IMR-90 (cell line): ENCODE results near the gene OR10H1. TPM values are rescaled to one million over a fixed set of nuclear protein-coding genes. Genes with fewer than 3 reads are reported as not detected.

ENCODE experiments used
- ATAC-seq: fragments of 200-7000 bp; cut with Tn5 transposase; 2 replicates; pipeline ENCODE4 v1.9.1; 2020; ENCODE audit warnings: low read depth, mild to moderate bottlenecking, moderate library complexity
- BruUV-seq: library from RNA; stranded (reverse); fragments of 400-500 nt; replicated peaks from 2 replicates; lab custom pipeline; 2021; lab: Mats Ljungman, UMichigan
- CTCF ChIA-PET: fragments of 300-600 bp; formaldehyde crosslinking; extraction: SDS; loops from one replicate; lab custom pipeline; 2021; ENCODE audit warnings: antibody characterized with exemption; lab: Yijun Ruan, JAX
- POLR2A ChIA-PET: fragments of 300-600 bp; sonication (Branson Sonifier 250); formaldehyde crosslinking; loops from one replicate; lab custom pipeline; 2022; ENCODE audit warnings: antibody characterized with exemption; ENCODE audit not compliant: unreplicated experiment; lab: Charles Lee
- DNase-seq: peaks from one replicate; pipeline ENCODE4 v3.0.0; 2013
- H2AFZ ChIP-seq: replicated peaks from 2 replicates; pipeline ENCODE3; 2013; ENCODE audit warnings: low read length, mild to moderate bottlenecking; ENCODE audit not compliant: poor library complexity
- H2AK5ac ChIP-seq: 2 replicates; pipeline ENCODE4 v1.6.1; 2013; ENCODE audit warnings: low read depth, low read length, inconsistent platforms
- H2AK9ac ChIP-seq: replicated peaks from 2 replicates; pipeline ENCODE3; 2013; ENCODE audit warnings: mild to moderate bottlenecking, low read depth, low read length, moderate library complexity; ENCODE audit not compliant: poor library complexity
- H2BK120ac ChIP-seq: 2 replicates; pipeline ENCODE4 v1.6.1; 2013; ENCODE audit warnings: low read depth, low read length, inconsistent platforms
- H2BK15ac ChIP-seq: 3 replicates; pipeline ENCODE4 v1.6.1; 2013; ENCODE audit warnings: low read depth, low read length, inconsistent platforms
- H2BK20ac ChIP-seq: 2 replicates; pipeline ENCODE4 v1.6.1; 2013; ENCODE audit warnings: low read depth, mild to moderate bottlenecking, inconsistent platforms, low read length, moderate library complexity
- H2BK5ac ChIP-seq: 2 replicates; pipeline ENCODE4 v1.6.1; 2013; ENCODE audit warnings: mild to moderate bottlenecking, low read depth, low read length, inconsistent platforms; ENCODE audit not compliant: poor library complexity, severe bottlenecking
- H3K14ac ChIP-seq: replicated peaks from 2 replicates; pipeline ENCODE4 v1.6.1; 2013; ENCODE audit warnings: low read depth, low read length, inconsistent platforms
- H3K18ac ChIP-seq: 2 replicates; pipeline ENCODE4 v1.6.1; 2013; ENCODE audit warnings: low read depth, low read length, control low read depth
- H3K23ac ChIP-seq: 2 replicates; pipeline ENCODE4 v1.6.1; 2013; ENCODE audit warnings: low read depth, low read length, inconsistent platforms
- H3K27ac ChIP-seq: 2 replicates; pipeline ENCODE4 v1.5.1; 2013; ENCODE audit warnings: mild to moderate bottlenecking, control low read depth, low read length; ENCODE audit not compliant: insufficient read depth
- H3K27me3 ChIP-seq: 2 replicates; pipeline ENCODE4 v1.6.1; 2013; ENCODE audit warnings: low read length; ENCODE audit not compliant: control insufficient read depth, insufficient read depth
- H3K36me3 ChIP-seq: 2 replicates; pipeline ENCODE4 v1.6.1; 2013; ENCODE audit warnings: low read length, mixed read lengths; ENCODE audit not compliant: control insufficient read depth, insufficient read depth
- H3K4ac ChIP-seq: 2 replicates; pipeline ENCODE4 v1.6.1; 2013; ENCODE audit warnings: low read depth, low read length, inconsistent platforms
- H3K4me1 ChIP-seq: 2 replicates; pipeline ENCODE4 v1.6.1; 2013; ENCODE audit warnings: low read length, mixed read lengths; ENCODE audit not compliant: control insufficient read depth, insufficient read depth
- H3K4me2 ChIP-seq: 2 replicates; pipeline ENCODE4 v1.6.1; 2013; ENCODE audit warnings: low read depth, mild to moderate bottlenecking, control low read depth, low read length, moderate library complexity
- H3K4me3 ChIP-seq: 2 replicates; pipeline ENCODE4 v1.5.1; 2013; ENCODE audit warnings: low read depth, mild to moderate bottlenecking, control low read depth, low read length, moderate library complexity; ENCODE audit not compliant: insufficient read depth
- H3K56ac ChIP-seq: 2 replicates; pipeline ENCODE4 v1.6.1; 2013; ENCODE audit warnings: low read length, inconsistent platforms; ENCODE audit not compliant: insufficient read depth; ENCODE audit errors: extremely low read depth
- H3K79me1 ChIP-seq, 2 experiments: 2 replicates each; pipeline ENCODE4 v1.6.1; 2013; ENCODE audit warnings: low read length in 2 of 2, inconsistent platforms in 1 of 2, low read depth in 1 of 2
- H3K9ac ChIP-seq: 2 replicates; pipeline ENCODE4 v1.6.1; 2013; ENCODE audit warnings: low read depth, low read length, control low read depth
- H3K9me1 ChIP-seq: 2 replicates; pipeline ENCODE4 v1.6.1; 2013; ENCODE audit warnings: low read length, inconsistent platforms; ENCODE audit not compliant: insufficient read depth
- H3K9me3 ChIP-seq: 2 replicates; pipeline ENCODE4 v1.6.1; 2013; ENCODE audit warnings: low read length; ENCODE audit not compliant: control insufficient read depth, insufficient read depth
- H4K20me1 ChIP-seq: 2 replicates; pipeline ENCODE4 v1.6.1; 2013; ENCODE audit warnings: low read length, inconsistent platforms; ENCODE audit not compliant: insufficient read depth
- H4K5ac ChIP-seq: 2 replicates; pipeline ENCODE4 v1.6.1; 2013; ENCODE audit warnings: mild to moderate bottlenecking, low read depth, low read length, control low read depth
- H4K8ac ChIP-seq, 2 experiments: 2 replicates each; pipeline ENCODE4 v1.6.1; 2013; ENCODE audit warnings: low read depth in 2 of 2, low read length in 2 of 2, control low read depth in 1 of 2, inconsistent platforms in 1 of 2
- H4K91ac ChIP-seq: 2 replicates; pipeline ENCODE4 v1.6.1; 2013; ENCODE audit warnings: low read depth, low read length, inconsistent platforms; ENCODE audit not compliant: insufficient read depth
- CHD1 ChIP-seq: IDR thresholded peaks from 2 replicates; pipeline ENCODE4 v1.6.1; 2012; ENCODE audit warnings: low read depth, low read length, improper control_type of control experiment
- CTCF ChIP-seq: conservative IDR thresholded peaks from 2 replicates; pipeline ENCODE4 v1.5.1; 2012; ENCODE audit warnings: mild to moderate bottlenecking, low read depth, low read length, improper control_type of control experiment
- ELK1 ChIP-seq: fragments of 150-350 bp; IDR thresholded peaks from 2 replicates; pipeline ENCODE4 v1.6.1; 2016; ENCODE audit warnings: low read depth, mild to moderate bottlenecking, low read length, moderate library complexity, borderline replicate concordance
- FOS ChIP-seq: fragments of 150-350 bp; IDR thresholded peaks from 2 replicates; pipeline ENCODE4 v1.6.1; 2016; ENCODE audit warnings: low read depth, low read length
- MAFK ChIP-seq: IDR thresholded peaks from 2 replicates; pipeline ENCODE4 v1.6.1; 2012; ENCODE audit warnings: low read depth, low read length, improper control_type of control experiment
- MXI1 ChIP-seq: IDR thresholded peaks from 2 replicates; pipeline ENCODE4 v1.6.1; 2012; ENCODE audit warnings: low read depth, mild to moderate bottlenecking, low read length, moderate library complexity, borderline replicate concordance
- NFE2L2 ChIP-seq: fragments of 150-350 bp; IDR thresholded peaks from 2 replicates; pipeline ENCODE4 v1.6.1; 2016; ENCODE audit warnings: low read depth, mild to moderate bottlenecking, low read length
- POLR2A ChIP-seq: IDR thresholded peaks from 2 replicates; pipeline ENCODE4 v1.6.1; 2012; ENCODE audit warnings: mild to moderate bottlenecking, low read depth, low read length
- RAD21 ChIP-seq: IDR thresholded peaks from 2 replicates; pipeline ENCODE4 v1.6.1; 2012; ENCODE audit warnings: low read length, improper control_type of control experiment
- RCOR1 ChIP-seq: IDR thresholded peaks from 2 replicates; pipeline ENCODE4 v1.6.1; 2012; ENCODE audit warnings: mild to moderate bottlenecking, low read length, improper control_type of control experiment; ENCODE audit not compliant: insufficient replicate concordance
- RFX5 ChIP-seq: IDR thresholded peaks from 2 replicates; pipeline ENCODE4 v1.8.0; 2012; ENCODE audit warnings: low read depth, mild to moderate bottlenecking, low read length, moderate library complexity
- SMC3 ChIP-seq: fragments of 150-350 bp; IDR thresholded peaks from 2 replicates; pipeline ENCODE4 v1.6.1; 2016; ENCODE audit warnings: low read depth, mild to moderate bottlenecking, antibody characterized with exemption, low read length, moderate library complexity
- USF2 ChIP-seq: fragments of 150-350 bp; IDR thresholded peaks from 2 replicates; pipeline ENCODE4 v1.6.1; 2017; ENCODE audit warnings: mild to moderate bottlenecking, antibody characterized with exemption, low read length, low read depth
- WGBS, 2 experiments: methylation state at CpG; one replicate each; pipeline versions ENCODE4 v1.1.5 to v1.1.7; 2013; ENCODE audit warnings: missing lambda C conversion rate in 2 of 2; ENCODE audit not compliant: insufficient read length in 1 of 2; ENCODE audit errors: extremely low coverage in 2 of 2; 5-methylcytosine and 5-hydroxymethylcytosine counted together
- dilution Hi-C: fragments of 300-500 bp; cut with HindIII; formaldehyde crosslinking; loops from one replicate; pipeline ENCODE4 v1.14.3; 2018; ENCODE audit warnings: low sequenced_read_pairs; ENCODE audit not compliant: unreplicated experiment
- in situ Hi-C: fragments of 300-500 bp; cut with MboI; formaldehyde crosslinking; loops from 3 replicates; pipeline ENCODE4 v1.14.3; 2019; ENCODE audit warnings: low sequenced_read_pairs, inconsistent platforms, mixed read lengths
- intact Hi-C: fragments of 100-400 bp; cut with micrococcal nuclease; formaldehyde crosslinking; loops from 2 replicates; pipeline ENCODE4 v1.10.0; 2022
- polyA plus RNA-seq, 3 experiments: library from polyadenylated mRNA; depleted of rRNA; stranded (reverse); fragments of >200 nt; gene quantifications; 2 replicates each; pipeline ENCODE4 v1.2.3, GENCODE V29; 2012; ENCODE audit warnings: low replicate concordance in 1 of 3
- total RNA-seq: library from RNA; depleted of rRNA; stranded (reverse); fragments of >200 nt; gene quantifications from 2 replicates; pipeline ENCODE4 v1.2.3, GENCODE V29; 2012

The OR10H1 gene
- total and polyA plus RNA-seq, 2 of the 4 experiments (the other 2 are of a cell fraction) = not detected

GRCh38 chr19:15836330-15837220 lies 21.1 kb upstream of the OR10H1 start:
- 4% methylated on average over 16 of the region's 65 CpGs; no CpG with 5 or more reads in 1 of the 2 experiments for WGBS, 2 experiments
- Histone ChIP-seq H3K4me3 (peak overlapping the region; percentile 82), H3K27me3 (no peaks in the 10 kb centered on the region), H3K56ac (peak overlapping the region; percentile 69), H3K4ac (peak overlapping the region; percentile 41), H3K4me2 (peak overlapping the region; percentile 77), H3K79me1 (no peaks in the 10 kb centered on the region), H2AFZ (peak overlapping the region; percentile 94), H3K23ac (peak overlapping the region; percentile 51; the same call in 1 of the 2 replicates), H3K36me3 (no peaks in the 10 kb centered on the region), H2AK9ac (peak overlapping the region; percentile 94), H2BK5ac (peak overlapping the region; percentile 76), H3K9me3 (no peaks in the 10 kb centered on the region), H3K9me1 (no peaks in the 10 kb centered on the region), H2BK120ac (no peak overlapping the region), H3K27ac (peak overlapping the region; percentile 72), H3K4me1 (no peaks in the 10 kb centered on the region), H4K20me1 (no peaks in the 10 kb centered on the region), H4K5ac (peak overlapping the region; percentile 69), H3K18ac (peak overlapping the region; percentile 31), H3K9ac (peak overlapping the region; percentile 74), H3K14ac (peak overlapping the region; percentile 52; the same call in 1 of the 2 replicates), H2AK5ac (no peak overlapping the region), H2BK20ac (no peak overlapping the region), H4K8ac (peak overlapping the region; percentile 94 to 95), H4K91ac (peak overlapping the region; percentile 4; the same call in 1 of the 2 replicates), H2BK15ac (no peak overlapping the region)
- ATAC-seq = peak; percentile 100
- dilution Hi-C loops (no loop called here), intact Hi-C loops (no loop called here), in situ Hi-C loops (loop anchor here (25.0 kb wide), 1 partner anchor 351 kb away; the partner anchor contains the start of genes AP1M1 and FAM32A)
- peak; percentile 88 for DNase-seq
- ChIA-PET POLR2A (interaction anchor here (0.5 kb wide), 1 partner anchor 344 kb away, joined by 4 read pairs; no protein-coding TSS in a partner anchor), CTCF (no interaction called here)
- BruUV-seq = no TSS peak
- TF ChIP-seq MXI1 (0 out of 2 replicates have a peak, but pooled peaks have one; percentile 17), SMC3 (no peak), CTCF (0 out of 2 replicates have a peak, but pooled peaks have one; percentile 0), POLR2A (peak; percentile 59; the same call in 1 of the 2 replicates), ELK1 (no peak), MAFK (peak; percentile 75), USF2 (no peak), CHD1 (no peak), RFX5 (no peak), FOS (peak; percentile 24; the same call in 1 of the 2 replicates), NFE2L2 (no peak), RCOR1 (no peak), RAD21 (no peak)
